HG03432 (cell line): ENCODE data around the gene IGSF6.
"Not testable (repeated sequence)": the region's sequence is repeated elsewhere in the genome, so short reads cannot be mapped to it uniquely, and the experiment has no call there.

Experiments used
- ATAC-seq: cut with Tn5 transposase; IDR thresholded peaks from one replicate; pipeline ENCODE4 v1.9.1; 2021; ENCODE audit warnings: mild to moderate bottlenecking, moderate library complexity; ENCODE audit not compliant: unreplicated experiment

Gene IGSF6

DNA sequence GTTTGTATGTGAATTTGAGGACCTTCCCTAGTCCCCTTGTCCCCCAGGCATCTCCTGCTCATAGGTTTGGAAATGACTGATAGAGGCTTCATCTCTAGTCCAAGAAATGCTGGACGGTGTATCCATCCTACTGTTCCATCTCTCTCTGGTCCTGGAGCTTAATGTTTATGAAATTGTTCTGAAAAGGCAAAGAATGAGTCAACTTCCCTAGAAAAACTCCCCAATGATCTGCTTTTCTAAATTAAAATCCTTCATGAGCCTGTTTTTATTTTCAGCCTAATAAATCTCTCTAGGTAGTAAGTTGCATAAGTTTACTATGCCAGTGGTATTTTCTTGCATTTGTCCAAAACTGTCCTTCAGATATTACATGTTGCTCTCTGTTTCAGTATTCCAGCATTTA lies 2.1 kb upstream of the IGSF6 start:
- ATAC-seq: no peak

DNA sequence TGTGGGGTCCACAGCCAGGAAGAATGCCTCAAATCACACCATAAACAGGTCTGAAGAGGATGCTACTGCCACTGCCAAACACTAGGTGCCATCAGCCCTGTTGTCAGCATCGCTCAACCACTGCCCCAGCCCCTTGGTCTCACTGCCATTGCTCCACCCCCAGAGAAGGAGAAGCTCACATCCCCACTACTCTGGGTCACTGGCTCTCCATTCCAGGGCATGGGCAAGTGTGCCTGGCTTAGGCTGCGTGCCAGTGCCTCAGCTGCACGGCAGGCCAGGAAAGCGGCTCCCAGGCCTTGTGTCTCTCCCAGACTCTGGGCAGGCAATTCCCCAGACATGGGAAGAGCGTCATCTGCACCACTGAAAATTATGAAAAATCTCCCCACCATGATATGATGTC lies 1.2 kb upstream of the IGSF6 start:
- no peak for ATAC-seq

DNA sequence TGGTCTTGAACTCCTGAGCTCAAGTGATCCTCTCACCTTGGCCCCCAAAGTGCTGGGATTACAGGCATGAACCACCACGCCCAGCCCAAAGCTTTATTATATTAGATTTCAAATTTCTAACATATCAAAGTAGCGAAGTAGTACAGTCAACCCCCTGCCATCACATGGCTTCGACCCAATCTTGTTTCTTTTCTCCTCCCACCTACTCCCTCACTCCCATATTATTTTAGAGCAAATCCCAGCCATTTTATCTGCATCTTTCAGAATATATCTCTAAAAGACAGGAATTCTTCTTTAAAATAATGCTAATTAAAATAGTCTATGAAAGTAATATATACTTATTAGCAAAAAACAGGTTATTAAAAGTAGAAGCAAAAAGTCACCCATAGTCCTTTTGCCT lies 893 bp downstream of the IGSF6 start:
- no peak for ATAC-seq

GRCh38 chr16:21650521-21650920 lies 1.9 kb downstream of the IGSF6 start:
- ATAC-seq: no peak

DNA sequence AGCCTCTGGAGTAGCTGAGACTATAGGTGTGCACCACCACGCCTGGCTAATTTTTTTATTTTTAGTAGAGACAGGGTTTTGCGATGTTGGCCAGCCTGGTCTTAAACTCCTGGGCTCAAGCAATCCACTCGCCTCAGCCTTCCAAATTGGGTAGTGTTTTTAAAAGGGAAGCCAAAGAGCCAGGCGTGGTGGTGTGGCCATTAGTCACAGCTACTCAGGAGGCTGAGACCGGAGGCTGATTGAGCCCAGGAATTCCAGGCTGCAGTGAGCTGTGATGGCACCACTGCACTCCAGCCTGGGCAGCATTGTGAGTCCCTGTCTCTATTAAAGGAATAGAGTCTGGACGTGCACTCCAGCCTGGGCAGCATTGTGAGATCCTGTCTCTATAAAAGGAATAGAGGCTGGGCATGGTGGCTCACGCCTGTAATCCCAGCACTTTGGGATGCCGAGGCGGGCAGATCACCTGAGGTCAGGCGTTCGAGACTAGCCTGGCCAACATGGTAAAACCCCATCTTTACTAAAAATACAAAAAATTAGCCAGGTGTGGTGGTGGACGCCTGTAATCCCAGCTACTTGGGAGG lies 2.5 kb downstream of the IGSF6 start:
- ATAC-seq: not testable (repeated sequence)

DNA sequence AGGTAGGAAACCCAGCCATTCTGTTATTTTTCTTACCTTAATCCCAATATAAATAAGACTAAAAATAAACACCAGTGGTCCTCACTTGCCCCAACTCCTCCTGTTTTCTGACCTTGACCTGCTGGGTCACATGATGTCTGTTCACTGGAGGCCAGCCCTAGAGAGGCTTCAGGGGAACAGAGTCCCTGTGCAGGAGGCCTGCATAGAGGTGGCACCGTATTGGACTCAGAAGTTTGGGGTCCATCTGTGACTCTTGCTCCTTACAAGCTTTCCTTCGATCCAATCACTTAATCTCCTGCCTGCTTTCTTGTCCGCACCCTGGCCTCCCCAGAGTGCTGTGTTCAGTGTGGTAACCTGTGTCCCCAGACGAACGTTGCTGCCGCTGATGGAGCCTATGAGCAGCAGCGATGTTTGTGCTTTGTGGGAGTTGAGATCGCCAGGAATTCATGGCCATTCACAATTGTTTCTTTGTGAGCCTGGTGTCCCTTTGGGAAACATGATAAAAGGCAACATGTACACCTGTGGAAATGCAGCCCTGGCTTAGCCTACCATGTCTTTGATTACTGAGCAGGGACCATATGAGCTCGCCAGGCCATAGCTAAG lies 4.7 kb downstream of the IGSF6 start:
- ATAC-seq: peak; percentile 4

- peak; percentile 89 for ATAC-seq
These were observed 5.5 kb downstream of the IGSF6 start for GRCh38 chr16:21646721-21647561.

- ATAC-seq: no peak
These were observed 6.3 kb downstream of the IGSF6 start for GRCh38 chr16:21646091-21646490.

DNA sequence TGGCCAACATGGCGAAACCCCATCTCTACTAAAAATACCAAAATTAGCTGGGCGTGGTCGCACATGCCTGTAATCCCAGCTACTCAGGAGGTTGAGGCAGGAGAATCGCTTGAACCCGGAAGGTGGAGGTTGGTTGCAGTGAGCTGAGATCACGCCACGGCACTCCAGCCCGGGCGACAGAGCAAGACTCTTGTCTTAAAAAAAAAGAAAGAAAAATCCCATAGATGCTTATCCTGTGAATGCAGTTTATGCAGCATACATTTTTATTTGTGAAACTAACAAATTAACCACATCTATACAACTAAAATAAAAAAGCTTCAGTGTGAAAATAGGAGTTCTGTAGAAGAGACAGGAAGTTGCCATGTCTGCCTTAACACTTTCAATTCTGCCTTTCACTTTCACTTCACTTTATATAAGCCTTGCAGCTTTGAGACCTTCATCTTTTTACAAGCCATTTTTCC lies 7.1 kb downstream of the IGSF6 start:
- peak; percentile 42 for ATAC-seq

DNA sequence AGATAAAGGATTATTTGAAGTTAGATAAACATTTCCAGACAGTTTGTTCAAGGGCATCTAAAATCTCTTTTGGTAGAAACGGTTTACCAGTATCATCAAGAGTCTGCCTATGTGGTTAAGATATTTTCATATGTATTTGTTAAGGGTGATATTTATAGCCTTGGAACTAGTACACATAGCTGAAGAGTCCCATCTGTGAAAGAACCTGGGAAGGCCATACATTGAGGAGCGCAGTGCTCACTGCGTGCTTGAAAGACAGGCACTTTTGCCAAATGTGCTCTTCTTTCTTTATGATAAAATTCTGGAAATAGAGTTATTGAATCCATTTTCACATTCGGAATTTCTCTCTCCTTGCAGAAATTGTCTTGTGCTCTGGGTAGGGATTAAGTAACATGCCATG lies 7.7 kb downstream of the IGSF6 start:
- ATAC-seq: no peak

GRCh38 chr16:21643785-21644184 lies 8.6 kb downstream of the IGSF6 start:
- ATAC-seq: no peak

GRCh38 chr16:21642861-21643260 lies 9.5 kb downstream of the IGSF6 start:
- no peak for ATAC-seq

DNA sequence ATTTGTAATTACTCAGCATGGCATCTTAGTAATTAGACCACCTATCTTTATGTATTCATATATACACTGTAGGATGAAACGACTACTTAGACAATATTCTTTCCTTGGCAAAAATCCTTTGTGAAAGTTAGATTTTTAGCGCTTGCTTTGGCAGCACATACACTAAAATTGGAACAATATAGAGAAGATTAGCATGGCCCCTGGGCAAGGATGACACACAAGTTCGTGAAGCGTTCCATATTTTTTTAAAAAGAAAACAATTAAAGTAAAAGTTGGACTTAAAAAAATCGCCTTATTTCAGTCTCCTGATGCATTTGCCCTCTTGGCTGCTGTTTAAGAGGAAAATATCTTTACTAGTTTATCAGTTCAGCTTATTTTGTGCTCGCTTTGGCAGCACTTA lies 10.5 kb downstream of the IGSF6 start:
- no peak for ATAC-seq

DNA sequence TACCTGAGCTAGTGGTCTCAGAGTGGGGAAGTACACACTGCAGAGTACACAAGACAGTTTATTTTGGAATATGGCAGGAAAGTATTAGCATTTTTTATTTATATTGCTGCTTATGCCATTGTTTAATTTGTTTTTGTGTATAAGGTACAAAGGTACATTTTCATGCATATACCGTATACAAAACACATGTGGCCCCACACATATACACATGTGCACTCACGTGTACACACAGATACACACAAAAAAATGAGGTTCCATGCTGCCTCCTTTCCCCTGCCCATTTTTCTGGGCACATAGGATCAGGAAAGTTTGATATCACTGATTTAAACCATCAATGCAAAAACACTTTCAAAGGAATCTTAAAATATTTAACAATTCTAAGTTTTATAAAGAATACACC lies 12.9 kb downstream of the IGSF6 start:
- ATAC-seq: no peak

- no peak for ATAC-seq
These were observed 13.8 kb downstream of the IGSF6 start for GRCh38 chr16:21638573-21638975.

GRCh38 chr16:21637032-21637968 lies 15.1 kb downstream of the IGSF6 start:
- no peak for ATAC-seq

DNA sequence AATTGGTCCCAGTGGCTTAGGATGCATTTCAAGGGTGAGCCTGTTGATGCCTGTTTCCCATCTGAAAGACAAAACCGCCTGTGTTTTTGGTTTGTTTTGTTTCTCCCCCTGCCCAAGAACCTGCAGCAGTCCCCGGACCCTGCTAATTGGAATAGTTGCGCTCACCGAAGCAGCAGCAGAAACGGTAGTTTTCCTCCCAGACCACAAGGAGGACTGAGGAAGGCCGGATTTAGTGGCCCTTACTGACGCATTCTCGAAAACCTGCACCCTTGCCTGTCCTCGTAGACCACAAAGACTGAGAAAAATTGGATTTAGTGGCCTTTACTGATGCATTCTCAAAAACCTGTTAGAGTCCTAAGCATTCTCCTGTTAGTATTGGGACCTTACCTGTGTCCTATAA lies 16.7 kb downstream of the IGSF6 start:
- ATAC-seq: not testable (repeated sequence)

DNA sequence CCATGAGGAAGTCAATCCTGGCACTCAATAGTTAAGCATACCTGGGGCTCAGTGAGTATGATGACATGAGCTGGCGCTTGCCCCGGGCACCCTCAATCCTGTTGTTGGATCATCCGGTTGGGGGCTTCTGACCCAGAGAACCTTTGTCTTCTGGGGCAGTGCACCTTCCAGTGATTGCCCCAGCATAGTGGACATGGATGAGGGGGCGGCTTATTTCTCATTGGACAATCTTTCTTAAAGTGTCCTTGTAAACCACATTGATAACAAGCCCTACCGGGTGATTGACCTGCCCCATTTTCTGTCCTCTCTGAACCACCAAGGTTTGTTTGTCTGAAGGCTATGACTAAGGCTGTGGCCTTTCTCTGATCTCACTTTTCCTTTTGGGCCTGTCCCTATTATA lies 18.2 kb downstream of the IGSF6 start:
- no peak for ATAC-seq

DNA sequence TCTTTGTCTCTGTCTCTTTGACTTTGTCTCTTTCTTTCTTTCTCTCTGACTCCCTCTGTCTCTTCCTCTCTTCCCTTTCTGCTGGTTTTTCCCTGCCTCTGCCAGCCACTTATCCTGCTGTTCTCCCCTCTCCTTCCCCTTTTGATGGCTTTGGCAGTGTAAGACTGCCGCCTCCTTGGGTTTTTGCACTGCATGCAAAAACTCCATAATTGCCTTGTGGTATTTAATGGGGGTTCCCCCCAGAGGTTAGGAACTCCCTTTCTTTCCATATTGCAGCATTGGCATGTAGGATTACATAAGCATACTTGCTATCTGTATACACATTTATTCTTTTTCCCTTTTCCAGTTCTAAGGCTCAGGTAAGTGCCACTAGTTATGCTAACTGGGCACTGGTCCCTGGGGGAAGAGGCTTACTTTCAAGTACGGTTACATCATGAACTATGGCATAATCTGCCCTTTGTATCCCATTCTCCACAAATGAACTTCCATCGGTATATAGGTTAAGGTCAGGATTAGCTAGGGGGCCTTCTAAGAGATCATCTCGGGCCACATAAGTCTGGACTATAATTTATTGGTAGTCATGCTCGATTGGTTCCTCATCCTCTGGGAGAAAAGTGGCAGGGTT lies 20.3 kb downstream of the IGSF6 start:
- ATAC-seq: not testable (repeated sequence)

GRCh38 chr16:21631376-21631775 lies 21.0 kb downstream of the IGSF6 start:
- not testable (repeated sequence) for ATAC-seq
